GM12878 (cell line): Measurements from ENCODE around the gene THSD8. TPM values are rescaled to one million over a fixed set of nuclear protein-coding genes. Genes with fewer than 3 reads are reported as not detected.
"Not testable (repeated sequence)": the region's sequence is repeated elsewhere in the genome, so short reads cannot be mapped to it uniquely, and the experiment has no call there.

ENCODE experiments used
- ATAC-seq: fragments of 200-7000 bp; cut with Tn5 transposase; 3 replicates; pipeline ENCODE4 v1.9.1; 2020; ENCODE audit warnings: mild to moderate bottlenecking, moderate library complexity
- BruUV-seq: library from RNA; stranded (reverse); fragments of 400-500 nt; replicated peaks from 2 replicates; lab custom pipeline; 2021; lab: Mats Ljungman, UMichigan
- CTCF ChIA-PET: fragments of 300-600 bp; sonication (Branson Sonifier 250); formaldehyde crosslinking; extraction: SDS; loops from one replicate; lab custom pipeline; 2021; ENCODE audit warnings: inconsistent platforms; lab: Yijun Ruan, JAX
- POLR2A ChIA-PET: fragments of 350-600 bp; formaldehyde crosslinking; extraction: SDS; loops from one replicate; lab custom pipeline; 2021; ENCODE audit warnings: inconsistent platforms; lab: Charles Lee
- RAD21 ChIA-PET: fragments of 300-600 bp; sonication (Branson Sonifier 250); formaldehyde crosslinking; loops from one replicate; lab custom pipeline; 2023; ENCODE audit warnings: antibody characterized with exemption; ENCODE audit not compliant: unreplicated experiment; lab: Charles Lee
- SMC1A ChIA-PET: fragments of 300-600 bp; sonication (Branson Sonifier 250); formaldehyde crosslinking; loops from one replicate; lab custom pipeline; 2023; ENCODE audit not compliant: unreplicated experiment, uncharacterized antibody; lab: Charles Lee
- DNase-seq: peaks from one replicate; pipeline ENCODE4 v3.0.0-alpha.2; 2011; ENCODE audit warnings: low read depth, low spot score
- FAIRE-seq: peaks from 3 replicates; lab custom pipeline; 2011; peaks lifted over from hg19 to GRCh38; lab: Jason Lieb, UNC
- H2AFZ ChIP-seq: 2 replicates; pipeline ENCODE4 v1.6.0; 2011; ENCODE audit warnings: low read depth, low read length, control low read depth; ENCODE audit not compliant: control insufficient read depth
- H3K27ac ChIP-seq: 2 replicates; pipeline ENCODE4 v1.5.1; 2011; ENCODE audit warnings: control low read depth; ENCODE audit not compliant: control insufficient read depth, insufficient read depth
- H3K27me3 ChIP-seq, 2 experiments: replicated peaks in 1 of 2; 2 replicates each; pipeline versions ENCODE4 v1.6.0 to v1.6.1; 2011; ENCODE audit warnings: low read length in 1 of 2; ENCODE audit not compliant: control insufficient read depth in 2 of 2, insufficient read depth in 2 of 2
- H3K36me3 ChIP-seq, 2 experiments: 2 replicates each; pipeline ENCODE4 v1.5.1; 2011; ENCODE audit warnings: low read length in 1 of 2; ENCODE audit not compliant: control insufficient read depth in 2 of 2, insufficient read depth in 2 of 2
- H3K4me1 ChIP-seq: 2 replicates; pipeline ENCODE4 v1.6.1; 2011; ENCODE audit warnings: mild to moderate bottlenecking, low read length, moderate library complexity, mixed read lengths; ENCODE audit not compliant: control insufficient read depth, insufficient read depth
- H3K4me2 ChIP-seq: 2 replicates; pipeline ENCODE4 v1.6.0; 2011; ENCODE audit warnings: control low read depth; ENCODE audit not compliant: control insufficient read depth, insufficient read depth
- H3K4me3 ChIP-seq: fragments of 200-600 bp; sonication (generic); 2 replicates; pipeline ENCODE4 v1.5.1; 2016
- H3K79me2 ChIP-seq: 2 replicates; pipeline ENCODE4 v1.6.0; 2011; ENCODE audit warnings: low read length; ENCODE audit not compliant: control insufficient read depth, insufficient read depth
- H3K9ac ChIP-seq: 2 replicates; pipeline ENCODE4 v1.8.0; 2011; ENCODE audit warnings: low read length, control low read depth, mixed read lengths; ENCODE audit not compliant: control insufficient read depth, insufficient read depth
- H3K9me3 ChIP-seq: replicated peaks from 3 replicates; pipeline ENCODE4 v1.5.1; 2011; ENCODE audit warnings: mild to moderate bottlenecking, low read length; ENCODE audit not compliant: control insufficient read depth, insufficient read depth
- H4K20me1 ChIP-seq: 2 replicates; pipeline ENCODE4 v1.6.0; 2011; ENCODE audit not compliant: control insufficient read depth, insufficient read depth
- RFX5 ChIP-seq: IDR thresholded peaks from 2 replicates; pipeline ENCODE4 v1.6.1; 2011; ENCODE audit warnings: low read depth, low read length, improper control_type of control experiment
- WGBS: methylation state at CpG from one replicate; pipeline ENCODE4 v1.1.6; 2016; ENCODE audit warnings: low lambda C conversion rate; ENCODE audit not compliant: insufficient replicate concordance, insufficient coverage; ENCODE audit errors: missing lambda C conversion rate; 5-methylcytosine and 5-hydroxymethylcytosine counted together
- in situ Hi-C: fragments of 300-500 bp; cut with MboI; formaldehyde crosslinking; loops from 9 replicates; pipeline ENCODE4 v1.14.3; 2018; ENCODE audit warnings: mixed read lengths
- intact Hi-C: fragments of 100-400 bp; cut with micrococcal nuclease; formaldehyde crosslinking; loops from one replicate; pipeline ENCODE4 v1.14.2; 2022; ENCODE audit not compliant: unreplicated experiment
- polyA plus RNA-seq, 11 experiments: library from polyadenylated mRNA; depleted of rRNA in 4 of 11; unstranded in 6 of 11; stranded (reverse) in 5 of 11; fragments of >200 nt; fragmentation: Nextera tagmentation in 4 of 11; fragmentation: Illumina TruSeq in 1 of 11; extraction: Ambion mirVana in 4 of 11; extraction: Trizol in 1 of 11; gene quantifications; 1 replicate in 1 of 11; 2 replicates in 10 of 11; pipeline versions ENCODE4 v1.2.1 to v1.2.3, GENCODE V29; 2011 to 2016; ENCODE audit warnings: inconsistent platforms in 2 of 11, missing spikeins in 2 of 11, low read depth in 1 of 11
- total RNA-seq, 4 experiments: library from RNA; depleted of rRNA in 3 of 4; stranded (reverse); fragments of >200 nt in 3 of 4; fragmentation: Illumina TruSeq in 1 of 4; extraction: Trizol in 1 of 4; gene quantifications; 2 replicates each; pipeline versions ENCODE4 v1.2.1 to v1.2.3, GENCODE V29; 2013 to 2021
- TF ChIP-seq, protein P1 (sequence below): IDR thresholded peaks from 2 replicates; pipeline ENCODE4 v1.6.1; 2012; ENCODE audit warnings: low read depth, low read length, improper control_type of control experiment

Gene THSD8
- total and polyA plus RNA-seq, 10 of the 15 experiments (the other 5 are each of a cell fraction or from before 2014, with no cell fraction given): 0.24 to 32.3 (median 21.3) TPM; not detected in 2

DNA sequence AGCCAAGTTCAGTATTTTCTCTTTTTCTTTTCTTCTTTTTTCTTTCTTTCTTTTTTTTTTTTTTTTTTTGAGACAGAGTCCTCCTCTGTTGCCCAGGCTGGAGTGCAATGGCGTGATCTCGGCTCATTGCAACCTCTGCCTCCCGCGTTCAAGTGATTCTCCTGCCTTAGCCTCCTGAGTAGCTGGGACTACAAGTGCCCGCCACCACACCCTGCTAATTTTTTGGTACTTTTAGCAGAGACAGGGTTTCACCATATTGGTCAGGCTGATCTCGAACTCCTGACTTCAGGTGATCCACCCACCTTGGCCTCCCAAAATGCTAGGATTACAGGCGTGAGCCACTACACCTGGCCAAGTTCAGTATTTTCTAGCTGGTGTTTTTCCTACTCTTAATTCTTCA is 4.3 kb upstream of the THSD8 start:
- ATAC-seq, H3K4me2 ChIP-seq, H3K4me3 ChIP-seq, DNase-seq, H3K36me3 ChIP-seq, BruUV-seq, H4K20me1 ChIP-seq, H3K9me3 ChIP-seq, H2AFZ ChIP-seq, intact Hi-C loops, H3K27ac ChIP-seq, FAIRE-seq, H3K9ac ChIP-seq, H3K27me3 ChIP-seq: not testable (repeated sequence)
- CTCF ChIA-PET: interaction anchor here (1.0 to 12.9 kb wide), 9 partner anchors 18 to 809 kb away, joined by 3 to 537 read pairs (median 4); partner anchors contain the start of genes GET3 and HOOK2
- SMC1A ChIA-PET: interaction anchor here (0.6 to 11.5 kb wide), 7 partner anchors 18 to 1000 kb away, joined by 3 to 240 read pairs (median 4); no protein-coding TSS in a partner anchor
- 85% methylated on average over 7 of the region's 7 CpGs for WGBS
- POLR2A ChIA-PET: interaction anchor here (1.2 to 8.2 kb wide), 2 partner anchors 18 to 63 kb away, joined by 10 to 303 read pairs; partner anchors contain the start of genes HOOK2 and TRIR
- RAD21 ChIA-PET: interaction anchor here (1.7 to 11.4 kb wide), 3 partner anchors 14 to 24 kb away, joined by 5 to 303 read pairs (median 23); partner anchors contain the start of gene HOOK2
- in situ Hi-C loops: loop anchor here (5.0 kb wide), 1 partner anchor 35 kb away; no protein-coding TSS in a partner anchor
- H3K4me1 ChIP-seq: peaks cover 28% of the 10 kb centered on the region
- peaks cover 24% of the 10 kb centered on the region for H3K79me2 ChIP-seq

DNA sequence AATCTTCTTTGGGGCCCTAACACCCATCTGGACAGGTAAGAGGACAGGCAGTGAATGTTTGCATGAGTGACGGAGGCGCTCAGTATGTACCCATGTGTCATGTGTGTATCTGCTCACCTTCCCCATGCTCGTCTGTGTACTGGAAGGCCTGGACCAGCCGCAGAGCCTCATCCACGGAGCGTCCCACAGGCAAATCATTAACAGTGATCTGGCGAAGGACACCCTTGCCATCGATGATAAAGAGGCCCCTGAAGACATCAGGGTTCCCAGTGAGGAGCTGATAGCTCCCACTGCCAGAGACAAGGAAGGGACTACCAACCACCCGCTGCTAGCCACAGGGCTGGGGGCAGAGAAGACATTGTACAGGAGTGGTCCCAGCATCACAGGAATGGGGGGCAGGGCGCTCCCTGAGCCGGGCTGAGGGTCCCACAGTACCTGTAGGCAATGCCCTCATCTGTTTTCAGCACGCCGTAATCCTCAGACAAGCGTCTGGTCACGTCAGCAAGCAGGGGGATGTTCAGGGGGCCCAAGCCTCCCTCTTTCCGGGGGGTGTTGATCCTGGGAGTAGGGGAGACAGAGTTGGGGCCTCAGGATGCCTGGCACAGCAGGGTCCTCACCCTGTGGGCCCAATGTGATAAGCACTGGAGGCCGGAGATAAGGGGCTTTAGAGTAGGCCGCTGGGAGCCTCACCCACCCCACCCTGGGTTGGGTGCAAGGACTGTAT is 2.0 kb upstream of the THSD8 start:
- Histone ChIP-seq H4K20me1 (no peaks in the 10 kb centered on the region), H3K27ac (no peak overlapping the region), H3K4me1 (peaks cover 23% of the 10 kb centered on the region), H3K36me3 (peaks cover 0 to 1% of the 10 kb centered on the region in 2 experiments; a peak in 2 of 4 replicates), H3K79me2 (peaks cover 13% of the 10 kb centered on the region), H3K27me3 (no peaks in the 10 kb centered on the region)
- intact Hi-C loops: no loop called here
- 68% methylated on average over 18 of the region's 18 CpGs for WGBS
- RAD21 ChIA-PET: interaction anchor here (1.0 to 11.4 kb wide), 4 partner anchors 23 to 91 kb away, joined by 3 to 303 read pairs (median 9); partner anchors contain the start of genes GCDH and HOOK2
- FAIRE-seq (no peak), ATAC-seq (no peak)
- in situ Hi-C loops: loop anchor here (5.0 kb wide), 1 partner anchor 38 kb away; no protein-coding TSS in a partner anchor
- TF ChIP-seq, protein P1, sequence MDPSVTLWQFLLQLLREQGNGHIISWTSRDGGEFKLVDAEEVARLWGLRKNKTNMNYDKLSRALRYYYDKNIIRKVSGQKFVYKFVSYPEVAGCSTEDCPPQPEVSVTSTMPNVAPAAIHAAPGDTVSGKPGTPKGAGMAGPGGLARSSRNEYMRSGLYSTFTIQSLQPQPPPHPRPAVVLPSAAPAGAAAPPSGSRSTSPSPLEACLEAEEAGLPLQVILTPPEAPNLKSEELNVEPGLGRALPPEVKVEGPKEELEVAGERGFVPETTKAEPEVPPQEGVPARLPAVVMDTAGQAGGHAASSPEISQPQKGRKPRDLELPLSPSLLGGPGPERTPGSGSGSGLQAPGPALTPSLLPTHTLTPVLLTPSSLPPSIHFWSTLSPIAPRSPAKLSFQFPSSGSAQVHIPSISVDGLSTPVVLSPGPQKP: no peak
- no peak for TF ChIP-seq RFX5
- TF ChIP-seq, all 136 proteins: peak for 0
- H3K4me2 ChIP-seq: peak overlapping the region; percentile 98
- ChIA-PET CTCF (interaction anchor here (1.0 to 12.9 kb wide), 4 partner anchors 22 to 63 kb away, joined by 3 to 537 read pairs (median 217); partner anchors contain the start of genes GET3 and HOOK2), SMC1A (interaction anchor here (0.9 to 11.5 kb wide), 3 partner anchors 20 to 37 kb away, joined by 3 to 240 read pairs (median 4); no protein-coding TSS in a partner anchor), POLR2A (interaction anchor here (0.9 to 2.2 kb wide), 5 partner anchors 8 to 79 kb away, joined by 3 to 9 read pairs (median 6); partner anchors contain the start of gene JUNB)
- H3K9me3 ChIP-seq: no peaks in the 10 kb centered on the region
- no peak overlapping the region for H3K4me3 ChIP-seq
- BruUV-seq: no TSS peak
- H2AFZ ChIP-seq: no peak overlapping the region
- H3K9ac ChIP-seq: no peak overlapping the region
- no peak for DNase-seq
